T-helper 1 cell treated with Interleukin-12 subunit alpha and Interleukin-12 subunit beta and Interleukin-4 antibody, amounts not matched to agents 30 μg/mL and 1 μg/mL, for 36 hours (primary cell): ENCODE data around the gene RCSD1.
A peak's percentile ranks its signal among the peaks of the same experiment; 100 is the strongest.

Experiments
- H3K27ac Mint-ChIP-seq: one replicate; pipeline ENCODE4 v1.8.0; 2021; ENCODE audit warnings: mild to moderate bottlenecking, mixed read lengths
- H3K27me3 Mint-ChIP-seq: one replicate; pipeline ENCODE4 v1.8.0; 2021; ENCODE audit warnings: low read depth, mixed read lengths
- H3K36me3 Mint-ChIP-seq: one replicate; pipeline ENCODE4 v1.8.0; 2021; ENCODE audit warnings: low read depth, mixed read lengths
- H3K4me1 Mint-ChIP-seq: one replicate; pipeline ENCODE4 v1.8.0; 2021; ENCODE audit warnings: low read depth, mixed read lengths
- H3K4me3 Mint-ChIP-seq: one replicate; pipeline ENCODE4 v1.8.0; 2021; ENCODE audit warnings: mild to moderate bottlenecking, moderate library complexity, mixed read lengths
- H3K9me3 Mint-ChIP-seq: one replicate; pipeline ENCODE4 v1.8.0; 2021; ENCODE audit warnings: mixed read lengths

The RCSD1 gene

DNA sequence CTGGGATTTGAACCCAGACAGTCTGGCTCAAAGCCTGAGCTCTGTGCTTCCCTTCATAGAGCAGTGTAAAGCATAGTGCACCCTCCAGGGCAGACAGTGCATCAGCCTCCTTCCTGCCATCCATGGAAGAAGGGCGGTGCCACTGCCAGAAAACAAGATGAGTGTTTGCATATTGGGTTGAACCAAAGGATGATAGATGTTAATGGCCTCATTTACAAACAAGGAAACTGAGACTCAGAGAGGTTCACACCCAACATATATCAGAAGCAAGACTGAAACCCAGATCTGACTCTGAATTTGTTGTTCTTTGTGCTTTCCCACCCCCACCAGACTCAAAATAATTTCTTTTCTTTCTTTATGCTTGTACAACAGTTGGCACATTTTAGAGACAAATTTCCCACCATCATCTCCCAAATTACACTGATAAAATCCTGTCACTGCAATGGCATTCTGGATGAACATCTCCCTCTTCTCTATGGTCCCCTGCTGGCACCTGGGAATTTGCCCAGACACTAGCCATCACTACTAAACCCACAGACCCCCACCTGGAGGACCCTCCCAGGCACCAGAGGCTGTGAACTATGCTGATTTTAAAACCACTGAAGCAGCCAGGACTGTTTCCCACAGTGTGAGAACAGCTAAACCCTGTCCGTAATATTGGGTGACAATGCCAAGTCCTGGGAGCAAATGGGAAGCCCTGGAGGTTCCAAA is 46.3 kb downstream of the RCSD1 start:
- Mint-ChIP-seq H3K4me1 (peaks cover 45% of the 10 kb centered on the region), H3K4me3 (no peak overlapping the region), H3K9me3 (no peaks in the 10 kb centered on the region), H3K27me3 (no peaks in the 10 kb centered on the region), H3K27ac (peak overlapping the region; percentile 16), H3K36me3 (peaks cover 41% of the 10 kb centered on the region)

DNA sequence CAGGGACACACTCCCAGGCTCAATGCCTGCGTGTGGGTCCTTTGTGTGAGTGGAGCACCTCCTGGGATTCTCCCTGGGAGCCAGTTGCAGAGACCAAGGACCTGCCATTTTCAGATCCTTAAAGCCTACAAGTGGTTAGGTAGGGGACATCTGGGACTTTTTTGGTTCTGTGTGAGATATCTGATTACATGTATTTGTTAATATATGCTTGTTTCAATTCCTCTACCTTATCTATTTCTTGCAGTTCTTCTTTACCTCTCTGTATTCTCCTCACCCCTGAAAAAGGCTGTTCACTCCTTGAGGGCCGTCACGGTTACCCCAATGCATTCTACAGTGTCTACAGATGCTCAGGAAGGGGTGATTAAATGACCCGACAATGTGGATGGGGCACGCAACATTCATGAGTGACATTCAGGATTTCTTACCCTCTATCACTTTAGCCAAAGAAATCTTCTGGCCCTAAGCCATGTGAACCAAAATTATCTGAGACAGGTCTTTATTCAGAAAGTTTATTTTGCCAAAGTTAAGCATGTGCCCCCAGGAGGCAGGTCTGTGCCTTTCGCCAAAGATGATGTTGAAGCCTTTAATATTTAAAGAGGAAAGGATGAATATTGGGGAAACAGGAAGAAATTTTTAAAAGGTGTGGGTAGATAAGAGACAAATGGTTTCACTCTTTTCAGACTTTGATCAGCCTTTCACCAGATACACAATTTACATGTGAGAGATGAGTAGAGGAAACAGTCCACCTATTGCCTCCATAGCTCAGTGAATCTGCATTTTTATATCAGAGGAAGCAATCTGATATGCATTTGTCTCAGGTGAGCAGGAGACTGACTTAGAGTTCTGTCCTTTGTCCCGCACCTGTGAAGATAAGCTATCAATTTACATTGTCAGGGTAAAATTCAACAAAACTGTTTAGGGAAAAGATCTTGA is 47.1 kb downstream of the RCSD1 start:
- Mint-ChIP-seq H3K4me3 (no peak overlapping the region), H3K27me3 (no peaks in the 10 kb centered on the region), H3K36me3 (peaks cover 36% of the 10 kb centered on the region), H3K4me1 (peaks cover 39% of the 10 kb centered on the region), H3K9me3 (no peaks in the 10 kb centered on the region), H3K27ac (no peak overlapping the region)

DNA sequence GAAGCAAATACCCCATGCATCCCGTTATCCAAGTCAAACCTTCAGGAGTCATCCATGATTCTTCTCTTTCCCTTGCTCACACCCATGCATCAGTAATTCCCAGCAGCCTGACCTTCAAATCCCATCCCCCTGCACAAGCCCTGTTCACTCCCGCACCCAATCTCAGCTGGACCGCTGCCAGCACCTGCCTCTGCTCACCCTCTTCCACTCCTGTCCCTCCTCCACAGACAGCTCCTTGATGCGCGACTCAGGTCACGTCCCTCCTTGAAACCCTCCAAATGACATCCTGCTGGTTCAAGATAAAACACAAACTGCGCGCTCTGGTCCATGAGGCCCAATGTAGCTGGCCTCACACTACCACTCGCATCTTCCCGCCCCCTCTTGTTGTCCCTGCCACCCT is 48.4 kb downstream of the RCSD1 start:
- peaks cover 31% of the 10 kb centered on the region for H3K36me3 Mint-ChIP-seq
- H3K9me3 Mint-ChIP-seq: no peaks in the 10 kb centered on the region
- H3K27me3 Mint-ChIP-seq: no peaks in the 10 kb centered on the region
- H3K4me1 Mint-ChIP-seq: peaks cover 29% of the 10 kb centered on the region
- no peak overlapping the region for H3K4me3 Mint-ChIP-seq
- no peak overlapping the region for H3K27ac Mint-ChIP-seq

GRCh38 chr1:167678838-167679237 is 48.8 kb downstream of the RCSD1 start:
- Mint-ChIP-seq H3K27me3 (no peaks in the 10 kb centered on the region), H3K36me3 (peaks cover 31% of the 10 kb centered on the region), H3K4me3 (no peak overlapping the region), H3K27ac (no peak overlapping the region), H3K9me3 (no peaks in the 10 kb centered on the region), H3K4me1 (peaks cover 25% of the 10 kb centered on the region)

DNA sequence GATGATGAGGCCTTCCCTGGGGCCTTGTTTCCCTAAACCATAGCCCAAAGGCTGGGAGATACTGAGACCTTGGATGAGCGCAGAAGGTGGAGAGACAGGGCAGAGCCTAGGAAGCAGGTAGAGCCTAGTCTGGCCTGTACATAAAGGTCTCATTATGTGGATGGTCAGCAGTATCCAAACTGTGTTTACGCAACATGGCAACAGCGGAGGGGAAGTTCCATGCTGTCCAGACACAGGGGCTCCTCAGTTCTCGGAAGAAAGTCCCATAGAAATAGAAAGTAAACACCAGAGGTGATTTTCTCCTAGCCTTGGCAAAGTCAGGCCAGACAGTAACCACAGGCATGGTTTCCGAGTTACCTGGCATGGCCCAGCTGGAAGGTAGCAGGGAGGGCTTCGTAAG is 49.7 kb downstream of the RCSD1 start:
- peaks cover 24% of the 10 kb centered on the region for H3K4me1 Mint-ChIP-seq
- H3K9me3 Mint-ChIP-seq: no peaks in the 10 kb centered on the region
- H3K27me3 Mint-ChIP-seq: no peaks in the 10 kb centered on the region
- H3K36me3 Mint-ChIP-seq: peaks cover 31% of the 10 kb centered on the region
- no peak overlapping the region for H3K27ac Mint-ChIP-seq
- no peak overlapping the region for H3K4me3 Mint-ChIP-seq

DNA sequence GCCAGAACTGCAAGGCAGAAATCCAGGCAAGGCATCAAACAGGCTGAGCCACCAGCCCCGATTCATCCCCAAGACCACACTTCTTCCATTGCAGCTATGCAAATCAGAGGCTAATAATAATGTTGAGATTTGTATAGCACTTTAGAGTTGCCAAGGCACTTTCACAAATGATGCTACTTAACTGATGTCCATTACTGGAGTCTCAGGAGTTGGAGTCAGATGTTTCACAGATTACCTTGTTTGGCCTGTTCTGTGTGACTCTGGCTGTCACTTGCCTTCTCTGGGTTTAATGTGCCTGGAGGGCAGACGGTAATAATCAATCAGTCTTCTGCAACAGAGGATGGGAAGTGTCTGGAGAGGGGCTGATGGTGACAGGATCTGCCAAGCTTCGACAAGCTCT is 51.0 kb downstream of the RCSD1 start:
- no peak overlapping the region for H3K4me3 Mint-ChIP-seq
- H3K27ac Mint-ChIP-seq: peak overlapping the region; percentile 13
- H3K36me3 Mint-ChIP-seq: peaks cover 39% of the 10 kb centered on the region

GRCh38 chr1:167681451-167682098 is 51.5 kb downstream of the RCSD1 start:
- Mint-ChIP-seq H3K36me3 (peaks cover 42% of the 10 kb centered on the region), H3K27me3 (no peaks in the 10 kb centered on the region), H3K4me3 (no peak overlapping the region), H3K9me3 (no peaks in the 10 kb centered on the region), H3K4me1 (peaks cover 12% of the 10 kb centered on the region), H3K27ac (no peak overlapping the region)

More for the DNA sequence above, 51.0 kb downstream of the RCSD1 start:
- no peaks in the 10 kb centered on the region for H3K9me3 Mint-ChIP-seq
- H3K4me1 Mint-ChIP-seq: peaks cover 17% of the 10 kb centered on the region
- H3K27me3 Mint-ChIP-seq: no peaks in the 10 kb centered on the region

GRCh38 chr1:167683226-167683625 is 53.2 kb downstream of the RCSD1 start:
- peaks cover 12% of the 10 kb centered on the region for H3K4me1 Mint-ChIP-seq
- no peaks in the 10 kb centered on the region for H3K9me3 Mint-ChIP-seq
- peaks cover 44% of the 10 kb centered on the region for H3K36me3 Mint-ChIP-seq
- H3K27me3 Mint-ChIP-seq: no peaks in the 10 kb centered on the region
- H3K27ac Mint-ChIP-seq: no peak overlapping the region
- no peak overlapping the region for H3K4me3 Mint-ChIP-seq

GRCh38 chr1:167683641-167684502 is 53.8 kb downstream of the RCSD1 start:
- Mint-ChIP-seq H3K4me1 (peaks cover 14% of the 10 kb centered on the region), H3K4me3 (no peak overlapping the region), H3K27ac (peak overlapping the region; percentile 79), H3K36me3 (peaks cover 50% of the 10 kb centered on the region), H3K27me3 (no peaks in the 10 kb centered on the region), H3K9me3 (no peaks in the 10 kb centered on the region)

GRCh38 chr1:167685844-167686243 is 55.8 kb downstream of the RCSD1 start:
- Mint-ChIP-seq H3K9me3 (no peaks in the 10 kb centered on the region), H3K36me3 (peaks cover 60% of the 10 kb centered on the region), H3K4me3 (no peak overlapping the region), H3K4me1 (peaks cover 18% of the 10 kb centered on the region), H3K27me3 (no peaks in the 10 kb centered on the region), H3K27ac (no peak overlapping the region)

DNA sequence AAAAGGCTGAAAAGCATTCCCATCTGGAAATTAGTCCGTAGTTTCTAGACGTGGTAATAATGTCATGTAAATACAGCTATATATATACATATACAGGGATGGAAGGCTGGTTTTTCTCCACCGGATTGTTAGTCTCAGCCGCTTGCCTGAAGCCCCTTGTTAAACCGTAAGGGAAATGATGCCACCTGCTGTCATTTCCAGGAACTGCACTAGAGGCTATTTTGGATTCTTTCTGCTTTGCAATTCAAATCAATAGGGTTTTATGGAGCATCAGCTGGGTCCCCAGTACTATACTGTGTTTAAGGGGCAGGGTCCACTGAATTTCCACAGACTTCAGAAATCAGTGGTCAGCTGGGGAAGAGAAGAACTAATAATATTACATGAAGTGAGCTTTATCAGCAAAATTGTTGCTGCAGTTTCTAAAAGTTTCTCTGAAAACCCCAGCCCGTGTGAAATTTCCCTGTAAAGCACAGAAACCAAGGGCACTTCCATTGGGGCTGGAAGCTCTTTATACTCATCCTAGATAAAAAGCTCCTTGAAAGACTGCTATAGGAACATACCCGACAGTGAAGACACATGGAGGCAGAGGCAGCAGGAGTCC is 58.0 kb downstream of the RCSD1 start:
- Mint-ChIP-seq H3K9me3 (no peaks in the 10 kb centered on the region), H3K27ac (no peak overlapping the region), H3K27me3 (no peaks in the 10 kb centered on the region), H3K4me1 (peaks cover 16% of the 10 kb centered on the region), H3K36me3 (peaks cover 63% of the 10 kb centered on the region), H3K4me3 (no peak overlapping the region)

- H3K4me1 Mint-ChIP-seq: peaks cover 17% of the 10 kb centered on the region
- H3K27me3 Mint-ChIP-seq: no peaks in the 10 kb centered on the region
Measured at GRCh38 chr1:167689567-167689920, 59.5 kb downstream of the RCSD1 start.

GRCh38 chr1:167690053-167690452 is 60.0 kb downstream of the RCSD1 start:
- H3K27ac Mint-ChIP-seq: no peak overlapping the region
- H3K9me3 Mint-ChIP-seq: no peaks in the 10 kb centered on the region
- H3K36me3 Mint-ChIP-seq: peaks cover 67% of the 10 kb centered on the region
- no peak overlapping the region for H3K4me3 Mint-ChIP-seq
- H3K4me1 Mint-ChIP-seq: peaks cover 17% of the 10 kb centered on the region
- H3K27me3 Mint-ChIP-seq: no peaks in the 10 kb centered on the region

More at GRCh38 chr1:167689567-167689920, 59.5 kb downstream of the RCSD1 start:
- H3K9me3 Mint-ChIP-seq: no peaks in the 10 kb centered on the region
- H3K36me3 Mint-ChIP-seq: peaks cover 66% of the 10 kb centered on the region
- H3K4me3 Mint-ChIP-seq: no peak overlapping the region
- no peak overlapping the region for H3K27ac Mint-ChIP-seq
